K562 (cell line): ENCODE data around the gene PDLIM7. TPM values are rescaled to one million over a fixed set of nuclear protein-coding genes. Genes with fewer than 3 reads are reported as not detected.

Source experiments
- CBX1 ChIP-seq: sonication (generic); IDR thresholded peaks from 2 replicates; pipeline ENCODE4 v1.6.1; 2016; ENCODE audit warnings: antibody characterized with exemption, low read depth, mild to moderate bottlenecking
- CTBP1 ChIP-seq: fragments of 450-650 bp; IDR thresholded peaks from 2 replicates; pipeline ENCODE4 v1.6.1; 2016; ENCODE audit warnings: borderline replicate concordance
- NFXL1 ChIP-seq: fragments of 450-650 bp; formaldehyde crosslinking; IDR thresholded peaks from 2 replicates; pipeline ENCODE4 v1.4.0; 2021; ENCODE audit warnings: mild to moderate bottlenecking
- NONO ChIP-seq, 2 experiments: fragments of 200-400 bp in 1 of 2; fragments of 450-650 bp in 1 of 2; formaldehyde crosslinking in 1 of 2; IDR thresholded peaks; 2 replicates each; pipeline ENCODE4 v1.6.1; 2017; ENCODE audit warnings: low read depth in 2 of 2, mild to moderate bottlenecking in 2 of 2, moderate library complexity in 2 of 2, low read length in 1 of 2
- POLR2G ChIP-seq: fragments of 200-400 bp; formaldehyde crosslinking; IDR thresholded peaks from 2 replicates; pipeline ENCODE4 v1.6.1; 2017; ENCODE audit warnings: low read depth, mild to moderate bottlenecking, antibody characterized with exemption, low read length, moderate library complexity
- POU5F1 ChIP-seq: fragments of 150-350 bp; IDR thresholded peaks from 2 replicates; pipeline ENCODE4 v1.6.1; 2014; ENCODE audit warnings: borderline replicate concordance, low read length, low read depth, mild to moderate bottlenecking; ENCODE audit not compliant: partially characterized antibody
- STAT5B ChIP-seq: fragments of 250-450 bp; sonication (Bioruptor Pico); IDR thresholded peaks from 2 replicates; pipeline ENCODE4 v1.8.0; 2021; ENCODE audit warnings: mild to moderate bottlenecking, inconsistent platforms
- TEAD1 ChIP-seq, 2 experiments: fragments of 450-650 bp in 1 of 2; sonication (generic) in 1 of 2; formaldehyde crosslinking; IDR thresholded peaks; 2 replicates each; pipeline versions ENCODE4 v1.4.0 to v1.8.0; 2020 to 2022; ENCODE audit warnings: mild to moderate bottlenecking in 2 of 2, missing genetic modification reagents in 1 of 2
- ZNF263 ChIP-seq: sonication (generic); formaldehyde crosslinking; IDR thresholded peaks from 2 replicates; pipeline ENCODE4 v1.8.0; 2022; ENCODE audit warnings: mild to moderate bottlenecking, missing genetic modification reagents, borderline replicate concordance
- ZNF41 ChIP-seq: fragments of 250-450 bp; sonication (Bioruptor Pico); conservative IDR thresholded peaks from 2 replicates; pipeline ENCODE4 v1.4.0; 2020; ENCODE audit warnings: mild to moderate bottlenecking
- polyA plus RNA-seq, 8 experiments: library from polyadenylated mRNA; depleted of rRNA in 4 of 8; stranded (reverse) in 5 of 8; unstranded in 3 of 8; fragments of >200 nt; fragmentation: Nextera tagmentation in 2 of 8; fragmentation: Illumina TruSeq in 1 of 8; extraction: Ambion mirVana in 2 of 8; extraction: Trizol in 1 of 8; gene quantifications; 2 replicates each; pipeline versions ENCODE4 v1.2.1 to v1.2.3, GENCODE V29; 2011 to 2014; ENCODE audit warnings: inconsistent platforms in 1 of 8, missing spikeins in 1 of 8
- total RNA-seq, 7 experiments: library from RNA; depleted of rRNA in 6 of 7; stranded (reverse); fragments of >200 nt in 6 of 7; fragmentation: Illumina TruSeq in 2 of 7; extraction: Trizol in 2 of 7; gene quantifications; 2 replicates each; pipeline versions ENCODE4 v1.2.1 to v1.2.3, GENCODE V29; 2011 to 2021; ENCODE audit warnings: low replicate concordance in 1 of 7
- TF ChIP-seq, protein P1 (sequence below): fragments of 250-450 bp; sonication (Bioruptor Pico); IDR thresholded peaks from 2 replicates; pipeline ENCODE4 v1.5.1; 2021; ENCODE audit warnings: mild to moderate bottlenecking
- TF ChIP-seq, protein P2 (sequence below): fragments of 200-400 bp; formaldehyde crosslinking; IDR thresholded peaks from 2 replicates; pipeline ENCODE4 v1.6.1; 2017; ENCODE audit warnings: mild to moderate bottlenecking, low read depth, low read length, moderate library complexity
- TF ChIP-seq, protein P3 (sequence below): fragments of 250-450 bp; sonication (Bioruptor Pico); IDR thresholded peaks from 2 replicates; pipeline ENCODE4 v1.4.0; 2020; ENCODE audit warnings: mild to moderate bottlenecking
- TF ChIP-seq, protein P4 (sequence below): sonication (generic); formaldehyde crosslinking; IDR thresholded peaks from 2 replicates; pipeline ENCODE4 v1.8.1; 2023; ENCODE audit warnings: mild to moderate bottlenecking, missing genetic modification reagents
- TF ChIP-seq, protein P5 (sequence below), 3 experiments: fragments of 200-800 bp in 1 of 3; sonication (Bioruptor generic) in 1 of 3; sonication (generic) in 1 of 3; formaldehyde crosslinking in 1 of 3; IDR thresholded peaks; 2 replicates each; pipeline versions ENCODE4 v1.6.1 to v1.8.0; 2016 to 2022; ENCODE audit warnings: mild to moderate bottlenecking in 2 of 3, missing compliant biosample characterization in 2 of 3, missing genetic modification characterization in 2 of 3, missing genetic modification reagents in 1 of 3

PDLIM7 gene
- total and polyA plus RNA-seq, 9 of the 15 experiments (the other 6 are each of a cell fraction or from before 2014, with no cell fraction given), result 2.1 to 124 (median 32.6) TPM

DNA sequence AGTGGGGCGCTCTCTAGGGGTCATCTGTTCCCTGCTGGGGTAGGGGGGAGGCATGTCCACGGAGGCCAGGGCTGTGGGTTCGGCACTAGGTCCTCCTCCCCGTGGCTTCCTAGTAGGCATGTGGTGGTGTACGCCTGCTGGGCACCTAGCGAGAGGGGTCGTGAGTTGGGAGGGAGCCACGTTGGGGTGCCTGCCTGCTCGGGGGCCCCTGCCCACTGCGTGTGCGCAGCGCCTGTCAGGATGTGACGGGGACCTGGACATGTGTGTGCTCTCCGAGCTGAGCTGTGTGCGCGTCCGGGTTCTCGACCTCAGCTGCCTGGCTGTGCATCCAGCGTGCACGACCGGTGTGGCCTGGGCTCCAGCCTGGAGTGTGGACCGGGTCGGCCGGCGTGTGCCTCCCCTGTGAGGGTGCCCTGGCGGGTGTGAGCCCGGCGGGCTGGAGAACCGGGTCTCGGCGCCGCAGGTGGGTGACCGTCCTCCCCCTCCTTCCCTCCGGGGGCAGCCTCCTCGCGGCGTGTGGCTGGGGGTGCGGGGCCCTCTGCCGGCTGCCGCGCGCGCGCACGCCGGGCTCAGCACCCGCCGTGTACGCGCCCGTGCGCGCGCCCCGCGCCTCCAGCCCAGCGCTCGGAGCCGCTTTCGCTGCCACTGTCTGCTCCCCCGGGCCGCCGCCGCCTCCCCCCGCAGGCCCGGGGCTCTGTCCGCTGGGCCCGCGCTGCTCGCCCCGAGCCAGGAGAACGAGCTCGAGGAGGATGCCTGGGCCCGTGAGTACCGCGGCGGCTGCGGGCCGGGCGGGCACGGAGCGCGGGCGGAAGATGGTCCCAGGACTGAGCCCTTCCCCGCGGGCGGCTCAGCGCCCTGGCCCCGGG lies 51.0 kb downstream of the PDLIM7 start, which contains the start of gene PRR7 (continued):
- TF ChIP-seq, protein P1, sequence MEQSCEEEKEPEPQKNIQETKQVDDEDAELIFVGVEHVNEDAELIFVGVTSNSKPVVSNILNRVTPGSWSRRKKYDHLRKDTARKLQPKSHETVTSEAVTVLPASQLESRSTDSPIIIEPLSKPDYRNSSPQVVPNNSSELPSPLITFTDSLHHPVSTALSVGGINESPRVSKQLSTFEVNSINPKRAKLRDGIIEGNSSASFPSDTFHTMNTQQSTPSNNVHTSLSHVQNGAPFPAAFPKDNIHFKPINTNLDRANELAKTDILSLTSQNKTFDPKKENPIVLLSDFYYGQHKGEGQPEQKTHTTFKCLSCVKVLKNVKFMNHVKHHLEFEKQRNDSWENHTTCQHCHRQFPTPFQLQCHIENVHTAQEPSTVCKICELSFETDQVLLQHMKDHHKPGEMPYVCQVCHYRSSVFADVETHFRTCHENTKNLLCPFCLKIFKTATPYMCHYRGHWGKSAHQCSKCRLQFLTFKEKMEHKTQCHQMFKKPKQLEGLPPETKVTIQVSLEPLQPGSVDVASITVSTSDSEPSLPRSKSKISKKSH, result peak; percentile 32; the same call in 1 of the 2 replicates
- TF ChIP-seq ZNF41 (CRISPR knock-in tag), result 0 out of 2 replicates have a peak, but pooled peaks have one; percentile 9
- TF ChIP-seq, protein P2, sequence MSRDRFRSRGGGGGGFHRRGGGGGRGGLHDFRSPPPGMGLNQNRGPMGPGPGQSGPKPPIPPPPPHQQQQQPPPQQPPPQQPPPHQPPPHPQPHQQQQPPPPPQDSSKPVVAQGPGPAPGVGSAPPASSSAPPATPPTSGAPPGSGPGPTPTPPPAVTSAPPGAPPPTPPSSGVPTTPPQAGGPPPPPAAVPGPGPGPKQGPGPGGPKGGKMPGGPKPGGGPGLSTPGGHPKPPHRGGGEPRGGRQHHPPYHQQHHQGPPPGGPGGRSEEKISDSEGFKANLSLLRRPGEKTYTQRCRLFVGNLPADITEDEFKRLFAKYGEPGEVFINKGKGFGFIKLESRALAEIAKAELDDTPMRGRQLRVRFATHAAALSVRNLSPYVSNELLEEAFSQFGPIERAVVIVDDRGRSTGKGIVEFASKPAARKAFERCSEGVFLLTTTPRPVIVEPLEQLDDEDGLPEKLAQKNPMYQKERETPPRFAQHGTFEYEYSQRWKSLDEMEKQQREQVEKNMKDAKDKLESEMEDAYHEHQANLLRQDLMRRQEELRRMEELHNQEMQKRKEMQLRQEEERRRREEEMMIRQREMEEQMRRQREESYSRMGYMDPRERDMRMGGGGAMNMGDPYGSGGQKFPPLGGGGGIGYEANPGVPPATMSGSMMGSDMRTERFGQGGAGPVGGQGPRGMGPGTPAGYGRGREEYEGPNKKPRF, result peak; percentile 71; the same call in 1 of the 2 replicates
- TF ChIP-seq POLR2G, result peak; percentile 86
- TF ChIP-seq NONO (IDR thresholded peaks at IDR 0.05; ENCODE audit: low read depth in 2 of 2, low read length in 1 of 2), result peak; percentile 31 to 81; a peak in 3 of 4 replicates
- TF ChIP-seq, protein P3, sequence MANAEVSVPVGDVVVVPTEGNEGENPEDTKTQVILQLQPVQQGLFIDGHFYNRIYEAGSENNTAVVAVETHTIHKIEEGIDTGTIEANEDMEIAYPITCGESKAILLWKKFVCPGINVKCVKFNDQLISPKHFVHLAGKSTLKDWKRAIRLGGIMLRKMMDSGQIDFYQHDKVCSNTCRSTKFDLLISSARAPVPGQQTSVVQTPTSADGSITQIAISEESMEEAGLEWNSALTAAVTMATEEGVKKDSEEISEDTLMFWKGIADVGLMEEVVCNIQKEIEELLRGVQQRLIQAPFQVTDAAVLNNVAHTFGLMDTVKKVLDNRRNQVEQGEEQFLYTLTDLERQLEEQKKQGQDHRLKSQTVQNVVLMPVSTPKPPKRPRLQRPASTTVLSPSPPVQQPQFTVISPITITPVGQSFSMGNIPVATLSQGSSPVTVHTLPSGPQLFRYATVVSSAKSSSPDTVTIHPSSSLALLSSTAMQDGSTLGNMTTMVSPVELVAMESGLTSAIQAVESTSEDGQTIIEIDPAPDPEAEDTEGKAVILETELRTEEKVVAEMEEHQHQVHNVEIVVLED (CRISPR knock-in tag), result peak; percentile 73
- TF ChIP-seq ZNF263, result 0 out of 2 replicates have a peak, but pooled peaks have one; percentile 39
- TF ChIP-seq CTBP1, result peak; percentile 78
- peak; percentile 97 for TF ChIP-seq CBX1
- TF ChIP-seq POU5F1, result no peak
- TF ChIP-seq NFXL1 (CRISPR knock-in tag), result 0 out of 2 replicates have a peak, but pooled peaks have one; percentile 16
- TF ChIP-seq TEAD1 (CRISPR knock-in tag; IDR thresholded peaks at IDR 0.05), result 0 out of 4 replicates have a peak, but pooled peaks of 1 of the 2 experiments have one; percentile 43
- TF ChIP-seq, protein P4, sequence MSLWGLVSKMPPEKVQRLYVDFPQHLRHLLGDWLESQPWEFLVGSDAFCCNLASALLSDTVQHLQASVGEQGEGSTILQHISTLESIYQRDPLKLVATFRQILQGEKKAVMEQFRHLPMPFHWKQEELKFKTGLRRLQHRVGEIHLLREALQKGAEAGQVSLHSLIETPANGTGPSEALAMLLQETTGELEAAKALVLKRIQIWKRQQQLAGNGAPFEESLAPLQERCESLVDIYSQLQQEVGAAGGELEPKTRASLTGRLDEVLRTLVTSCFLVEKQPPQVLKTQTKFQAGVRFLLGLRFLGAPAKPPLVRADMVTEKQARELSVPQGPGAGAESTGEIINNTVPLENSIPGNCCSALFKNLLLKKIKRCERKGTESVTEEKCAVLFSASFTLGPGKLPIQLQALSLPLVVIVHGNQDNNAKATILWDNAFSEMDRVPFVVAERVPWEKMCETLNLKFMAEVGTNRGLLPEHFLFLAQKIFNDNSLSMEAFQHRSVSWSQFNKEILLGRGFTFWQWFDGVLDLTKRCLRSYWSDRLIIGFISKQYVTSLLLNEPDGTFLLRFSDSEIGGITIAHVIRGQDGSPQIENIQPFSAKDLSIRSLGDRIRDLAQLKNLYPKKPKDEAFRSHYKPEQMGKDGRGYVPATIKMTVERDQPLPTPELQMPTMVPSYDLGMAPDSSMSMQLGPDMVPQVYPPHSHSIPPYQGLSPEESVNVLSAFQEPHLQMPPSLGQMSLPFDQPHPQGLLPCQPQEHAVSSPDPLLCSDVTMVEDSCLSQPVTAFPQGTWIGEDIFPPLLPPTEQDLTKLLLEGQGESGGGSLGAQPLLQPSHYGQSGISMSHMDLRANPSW (CRISPR knock-in tag), result no peak
- TF ChIP-seq STAT5B, result no peak
- TF ChIP-seq, protein P5, sequence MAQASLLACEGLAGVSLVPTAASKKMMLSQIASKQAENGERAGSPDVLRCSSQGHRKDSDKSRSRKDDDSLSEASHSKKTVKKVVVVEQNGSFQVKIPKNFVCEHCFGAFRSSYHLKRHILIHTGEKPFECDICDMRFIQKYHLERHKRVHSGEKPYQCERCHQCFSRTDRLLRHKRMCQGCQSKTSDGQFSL (CRISPR knock-in tag; IDR thresholded peaks at IDR 0.05), result no peak; the same call in 1 of the 2 replicates
- TF ChIP-seq, protein P5 (tag; IDR thresholded peaks at IDR 0.05), result peak in 1 of 2 experiments; percentile 60; a peak in 2 of 4 replicates
